Thyroid gland (tissue), 4 donors: ENCODE data around the gene CDX1.

Source experiments
- CTCF ChIP-seq, 6 experiments: fragments of 200-600 bp in 3 of 6; fragments of 450-650 bp in 3 of 6; sonication (generic) in 3 of 6; IDR thresholded peaks; one replicate each; pipeline ENCODE4 v1.5.1; 2016 to 2019; ENCODE audit warnings: antibody characterized with exemption in 6 of 6, mild to moderate bottlenecking in 2 of 6, inconsistent platforms in 1 of 6, moderate library complexity in 1 of 6
- POLR2A ChIP-seq, 2 donors: fragments of 450-650 bp; IDR thresholded peaks; one replicate each; pipeline ENCODE4 v1.6.1; 2017; ENCODE audit warnings: antibody characterized with exemption in 2 of 2, mild to moderate bottlenecking in 2 of 2, moderate library complexity in 1 of 2

DNA sequence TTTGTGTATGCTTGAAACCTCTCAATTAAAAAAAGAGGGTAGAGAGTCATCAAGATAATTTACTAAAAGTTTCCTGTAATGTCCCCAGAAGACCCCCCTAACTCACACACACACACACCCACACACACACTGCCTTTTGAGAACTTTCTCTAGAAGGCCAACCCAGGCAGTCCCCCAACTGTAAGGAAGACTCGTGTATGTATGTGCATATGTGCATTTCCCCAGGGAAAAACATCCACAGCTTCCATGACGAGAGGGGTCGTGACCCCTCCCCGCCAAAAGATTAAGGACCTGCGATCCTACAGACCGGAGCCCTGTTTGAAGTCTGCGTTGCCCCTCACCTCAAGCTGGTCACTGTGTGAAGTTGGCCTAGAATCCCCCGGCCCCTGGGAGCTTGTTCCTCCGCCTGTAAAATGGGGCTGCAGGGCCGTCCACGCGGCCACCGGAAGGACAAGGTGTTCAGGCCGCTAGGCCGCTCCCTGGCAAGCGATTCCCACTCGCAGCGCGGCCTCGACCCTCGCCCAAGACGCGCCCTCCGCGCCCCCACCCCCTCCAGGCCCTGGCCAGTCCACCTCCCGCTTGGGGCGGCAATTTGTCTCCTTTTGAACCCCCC lies 435 bp upstream of the CDX1 start:
- TF ChIP-seq CTCF (IDR thresholded peaks at IDR 0.05) (no peak), POLR2A (IDR thresholded peaks at IDR 0.05) (no peak)
